ENCODE measurements around the gene CHPF2.

CHPF2 gene

DNA sequence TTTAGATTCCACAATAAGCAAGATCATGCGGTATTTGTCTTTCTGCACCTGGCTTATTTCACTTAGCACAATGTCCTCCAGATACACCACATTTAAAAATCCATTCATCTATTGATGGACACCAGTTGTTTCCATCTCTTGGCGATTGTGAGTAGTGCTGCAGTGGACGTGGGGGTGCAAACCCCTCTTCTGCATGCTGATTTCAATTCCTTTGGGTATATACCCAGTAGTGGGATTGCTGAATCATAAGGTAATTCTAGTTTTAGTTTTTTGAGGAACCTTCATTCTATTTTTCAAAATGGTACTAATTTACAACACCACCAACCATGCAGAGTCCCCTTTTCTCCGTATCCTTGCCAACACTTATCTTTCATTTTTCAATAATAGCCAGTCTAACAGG lies 43.2 kb upstream of the CHPF2 start:
- H3K4me3 ChIP-seq (ENCODE audit: low read depth, low read length), result no peak overlapping the region
- TF ChIP-seq, protein P1, sequence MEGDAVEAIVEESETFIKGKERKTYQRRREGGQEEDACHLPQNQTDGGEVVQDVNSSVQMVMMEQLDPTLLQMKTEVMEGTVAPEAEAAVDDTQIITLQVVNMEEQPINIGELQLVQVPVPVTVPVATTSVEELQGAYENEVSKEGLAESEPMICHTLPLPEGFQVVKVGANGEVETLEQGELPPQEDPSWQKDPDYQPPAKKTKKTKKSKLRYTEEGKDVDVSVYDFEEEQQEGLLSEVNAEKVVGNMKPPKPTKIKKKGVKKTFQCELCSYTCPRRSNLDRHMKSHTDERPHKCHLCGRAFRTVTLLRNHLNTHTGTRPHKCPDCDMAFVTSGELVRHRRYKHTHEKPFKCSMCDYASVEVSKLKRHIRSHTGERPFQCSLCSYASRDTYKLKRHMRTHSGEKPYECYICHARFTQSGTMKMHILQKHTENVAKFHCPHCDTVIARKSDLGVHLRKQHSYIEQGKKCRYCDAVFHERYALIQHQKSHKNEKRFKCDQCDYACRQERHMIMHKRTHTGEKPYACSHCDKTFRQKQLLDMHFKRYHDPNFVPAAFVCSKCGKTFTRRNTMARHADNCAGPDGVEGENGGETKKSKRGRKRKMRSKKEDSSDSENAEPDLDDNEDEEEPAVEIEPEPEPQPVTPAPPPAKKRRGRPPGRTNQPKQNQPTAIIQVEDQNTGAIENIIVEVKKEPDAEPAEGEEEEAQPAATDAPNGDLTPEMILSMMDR (IDR thresholded peaks at IDR 0.05; ENCODE audit: low read depth, low read length), result no peak

DNA sequence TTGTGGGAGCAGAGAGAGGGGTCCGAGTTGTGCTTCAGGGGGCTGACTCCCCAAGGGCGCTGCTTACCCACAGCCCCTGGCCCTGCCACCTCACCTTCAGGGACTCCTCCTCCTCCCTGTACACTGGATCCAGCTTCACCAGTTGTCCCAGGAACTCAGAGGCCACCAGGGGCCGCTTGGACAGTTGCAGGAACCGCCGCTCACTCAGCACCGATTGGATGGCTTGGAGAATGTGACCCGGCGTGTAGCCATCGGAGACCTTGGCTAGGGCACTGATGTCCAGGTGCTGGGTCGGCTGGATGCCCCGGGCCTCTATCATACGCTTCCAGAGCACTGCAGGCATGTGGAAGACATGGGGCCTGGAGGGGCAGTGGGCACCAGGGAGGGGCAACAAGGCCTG lies 40.7 kb upstream of the CHPF2 start:
- H3K4me3 ChIP-seq (ENCODE audit: low read depth, low read length), result no peak overlapping the region
- TF ChIP-seq, protein P1 (IDR thresholded peaks at IDR 0.05; ENCODE audit: low read depth, low read length), result no peak

DNA sequence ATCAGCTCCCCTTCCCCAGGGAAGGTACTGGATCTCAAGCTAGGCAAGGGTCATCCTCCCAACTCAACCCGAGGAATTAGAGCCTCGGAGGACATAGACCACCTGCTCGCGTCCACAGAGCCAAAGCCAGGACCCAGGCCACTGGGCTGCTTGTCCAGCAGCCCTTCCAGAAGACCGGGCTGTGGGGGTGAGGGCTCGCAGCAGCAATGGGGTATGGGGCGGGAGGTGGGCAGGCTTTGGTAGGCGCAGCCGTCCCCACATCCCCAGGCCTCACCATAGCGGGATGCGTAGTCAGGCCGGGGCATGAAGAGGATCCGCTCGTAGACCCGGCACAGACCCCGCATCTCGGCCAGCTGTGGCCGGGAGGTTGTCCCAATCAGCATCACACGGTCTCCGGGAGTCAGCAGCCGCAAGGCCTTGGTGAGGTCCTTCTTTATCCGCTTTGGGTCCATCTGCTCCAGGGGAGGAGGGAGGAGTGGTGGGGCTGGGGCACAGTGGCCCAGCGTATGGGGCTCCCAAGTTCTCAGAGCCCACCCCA lies 40.2 kb upstream of the CHPF2 start:
- TF ChIP-seq, protein P1 (IDR thresholded peaks at IDR 0.05; ENCODE audit: low read depth, low read length), result no peak
- H3K4me3 ChIP-seq (ENCODE audit: low read depth, low read length), result no peak overlapping the region

DNA sequence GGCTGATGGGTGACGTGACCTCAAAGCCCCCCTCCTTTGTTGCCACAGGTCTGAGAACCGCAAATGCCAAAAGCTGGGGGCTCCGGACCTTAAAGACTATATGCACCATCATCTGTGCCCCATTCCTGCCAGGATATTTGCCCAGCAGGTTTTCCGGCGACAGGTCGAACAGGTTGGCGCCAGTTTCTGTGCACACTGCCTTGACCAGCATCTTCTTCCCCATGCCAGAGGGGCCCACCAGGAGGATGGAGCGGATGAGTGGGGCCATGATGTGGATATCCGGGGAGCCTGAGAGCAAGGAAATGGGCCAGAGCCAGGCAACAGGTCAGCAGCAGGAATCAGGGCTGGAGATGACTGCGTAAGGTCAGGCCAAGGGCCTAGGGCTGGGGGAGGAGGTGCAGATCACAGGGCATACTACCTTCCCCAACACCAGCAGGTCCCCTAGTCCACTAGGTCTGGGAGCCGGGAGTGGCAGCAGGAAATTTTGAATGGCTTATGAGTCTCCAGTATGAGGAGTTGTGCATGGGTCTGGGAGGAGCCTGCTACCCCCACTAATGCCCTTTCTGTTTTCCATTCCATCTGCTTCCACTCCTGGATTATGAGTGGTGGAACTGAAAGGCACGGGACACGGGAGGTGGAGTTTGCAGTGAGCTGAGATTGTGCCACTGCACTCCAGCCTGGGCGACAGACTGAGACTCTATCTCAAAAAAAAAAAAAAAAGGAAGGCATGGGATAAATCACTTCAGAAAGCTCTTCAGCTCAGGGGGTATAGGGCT lies 38.9 kb upstream of the CHPF2 start:
- no peak overlapping the region for H3K4me3 ChIP-seq (ENCODE audit: low read depth, low read length)
- TF ChIP-seq, protein P1 (IDR thresholded peaks at IDR 0.05; ENCODE audit: low read depth, low read length), result no peak

DNA sequence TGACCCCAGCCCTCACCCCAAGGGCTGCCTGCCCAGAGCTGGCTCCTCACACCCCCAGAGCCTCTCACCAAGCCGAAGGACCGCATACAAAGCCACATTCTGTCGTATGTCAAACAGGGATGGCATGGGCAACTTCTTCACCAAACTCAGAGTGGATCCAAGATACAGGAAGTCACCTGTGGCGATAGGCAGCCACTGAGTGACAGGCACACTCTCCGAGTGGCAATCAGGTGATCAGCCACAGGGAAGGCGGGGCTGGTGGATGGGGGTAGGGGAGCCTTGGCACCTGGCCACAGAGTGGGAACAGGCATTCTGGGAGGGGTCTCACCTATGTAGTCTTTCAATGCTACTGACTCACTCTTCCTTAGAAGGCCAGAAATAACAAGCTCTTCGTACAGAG lies 38.1 kb upstream of the CHPF2 start:
- no peak overlapping the region for H3K4me3 ChIP-seq (ENCODE audit: low read depth, low read length)
- TF ChIP-seq, protein P1 (IDR thresholded peaks at IDR 0.05; ENCODE audit: low read depth, low read length), result no peak

DNA sequence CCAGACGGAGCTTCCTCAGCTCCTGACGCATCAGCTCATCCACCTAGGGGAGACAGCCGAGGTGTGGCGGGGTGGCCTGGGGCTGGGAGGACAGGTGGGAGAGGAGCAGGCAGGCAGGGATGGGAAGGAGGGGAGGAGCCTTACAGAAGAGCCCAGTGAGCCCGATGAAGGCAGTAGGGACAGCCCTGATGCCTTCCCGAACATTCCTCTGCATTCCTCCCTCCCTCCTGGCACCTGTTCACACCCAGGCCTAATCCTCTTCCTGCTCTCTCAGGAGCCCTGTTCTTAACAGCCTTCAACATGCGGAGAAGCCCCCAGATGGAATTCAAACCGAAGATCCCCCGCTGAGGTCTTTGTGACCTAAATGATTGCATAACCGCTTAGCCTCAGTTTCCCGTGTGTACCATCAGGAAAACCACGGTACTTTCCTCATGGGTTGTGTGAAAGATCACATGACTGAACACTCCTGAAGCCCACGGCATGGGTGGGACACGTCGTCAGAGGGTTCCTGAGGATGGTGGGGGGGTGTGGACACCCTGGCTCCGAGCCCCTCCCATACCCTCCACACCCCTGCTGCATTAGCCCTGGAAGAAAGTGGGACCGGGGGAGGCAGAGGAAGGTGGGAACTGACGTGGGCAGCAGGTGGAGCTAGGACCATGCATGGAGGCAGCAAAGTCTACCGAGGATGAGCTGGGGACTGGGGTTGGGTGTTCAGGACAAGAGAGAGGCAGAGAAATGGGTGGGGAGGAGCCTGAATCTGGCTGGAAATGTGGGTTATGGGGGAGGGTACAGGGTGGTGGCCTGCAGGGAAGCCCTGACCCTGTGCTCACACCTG lies 36.5 kb upstream of the CHPF2 start:
- H3K4me3 ChIP-seq (ENCODE audit: low read depth, low read length), result no peak overlapping the region
- TF ChIP-seq, protein P1 (IDR thresholded peaks at IDR 0.05; ENCODE audit: low read depth, low read length), result no peak

DNA sequence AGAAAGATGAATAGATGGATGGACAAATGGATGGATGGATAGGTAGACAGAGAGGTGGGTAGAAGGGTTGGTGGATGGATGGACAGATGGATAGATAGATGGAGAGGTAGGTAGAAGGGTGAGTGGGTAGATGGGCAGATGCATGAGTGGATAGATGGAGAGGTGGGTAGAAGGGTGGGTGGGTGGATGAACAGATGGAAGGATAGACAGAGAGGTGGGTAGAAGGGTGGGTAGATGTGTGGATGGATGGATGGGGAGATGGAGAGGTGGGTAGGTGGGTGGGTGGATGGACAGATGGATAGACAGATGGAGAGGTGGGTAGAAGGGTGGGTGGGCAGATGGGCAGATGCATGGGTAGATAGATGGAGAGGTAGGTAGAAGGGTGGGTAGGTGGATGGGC lies 34.4 kb upstream of the CHPF2 start:
- TF ChIP-seq, protein P1 (IDR thresholded peaks at IDR 0.05; ENCODE audit: low read depth, low read length), result no peak
- H3K4me3 ChIP-seq (ENCODE audit: low read depth, low read length), result no peak overlapping the region

Measured in WI38 (cell line).